WI38 (cell line): ENCODE results near the gene TOPORS.
"Not testable (repeated sequence)": the region's sequence is repeated elsewhere in the genome, so short reads cannot be mapped to it uniquely, and the experiment has no call there.

Experiments
- H3K4me3 ChIP-seq: 2 replicates; pipeline ENCODE4 v1.5.1; 2011; ENCODE audit warnings: low read depth, mild to moderate bottlenecking, control low read depth, low read length
- CTCF ChIP-seq: IDR thresholded peaks from 2 replicates; pipeline ENCODE4 v1.5.1; 2012; ENCODE audit warnings: low read depth, mild to moderate bottlenecking, control low read depth, low read length

The TOPORS gene

GRCh38 chr9:32552172-32552872 is at the start of gene TOPORS, which contains the start of gene SMIM27:
TSS of gene TOPORS (minus strand) at chr9:32552586. CDS start at chr9:32552436, 150 bp downstream.
TSS of gene SMIM27 (plus strand) at chr9:32552327. CDS start at chr9:32552435, 108 bp downstream.
- H3K4me3 ChIP-seq = peak within 1 kb of the TSS; percentile 82

GRCh38 chr9:32599021-32599420 is 46.6 kb upstream of the TOPORS start:
- H3K4me3 ChIP-seq = not testable (repeated sequence)

More at GRCh38 chr9:32552172-32552872, at the start of gene TOPORS, which contains the start of gene SMIM27:
- no peak for TF ChIP-seq CTCF

- no peak overlapping the region for H3K4me3 ChIP-seq
- no peak for TF ChIP-seq CTCF
Measured at GRCh38 chr9:32596936-32597335, 44.5 kb upstream of the TOPORS start.

DNA sequence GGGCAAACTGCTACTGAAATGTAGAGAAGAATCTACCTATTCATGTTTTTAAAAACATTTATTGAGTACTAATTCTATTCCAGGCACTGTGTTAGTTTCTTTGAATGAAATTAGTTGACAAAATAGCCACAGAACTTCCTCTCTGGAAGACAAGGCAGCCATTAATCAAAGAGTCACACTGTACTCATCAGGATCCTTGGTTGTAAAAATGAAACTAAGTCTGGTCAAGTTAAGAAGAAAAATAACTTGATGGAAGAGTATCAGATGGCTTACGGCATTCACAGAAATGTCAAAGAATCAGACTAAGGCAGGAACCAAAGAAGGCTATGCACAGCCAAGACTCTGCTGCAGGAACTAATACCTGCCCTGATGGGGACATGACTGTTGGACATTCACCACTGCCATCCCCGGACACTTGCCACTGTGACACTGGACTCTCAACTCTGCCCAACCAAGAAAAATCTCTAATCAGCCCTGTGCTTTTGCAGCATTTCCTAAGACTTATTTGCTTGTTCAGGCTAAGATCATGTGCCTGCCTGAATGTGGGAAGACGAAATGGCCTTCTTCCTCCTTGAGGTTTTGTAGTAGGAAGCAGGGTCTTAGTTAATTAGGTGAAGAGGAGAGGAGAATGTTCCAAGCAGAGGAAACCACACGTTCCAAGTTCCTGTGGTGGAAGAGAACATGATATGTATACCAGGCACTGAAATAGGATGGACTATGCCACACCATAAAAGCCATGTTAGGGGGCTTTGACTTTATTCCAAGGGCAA is 43.9 kb upstream of the TOPORS start:
- TF ChIP-seq CTCF = no peak
- no peak overlapping the region for H3K4me3 ChIP-seq

- no peak for TF ChIP-seq CTCF
- H3K4me3 ChIP-seq = no peak overlapping the region
Measured at GRCh38 chr9:32590898-32591297, 38.5 kb upstream of the TOPORS start.

DNA sequence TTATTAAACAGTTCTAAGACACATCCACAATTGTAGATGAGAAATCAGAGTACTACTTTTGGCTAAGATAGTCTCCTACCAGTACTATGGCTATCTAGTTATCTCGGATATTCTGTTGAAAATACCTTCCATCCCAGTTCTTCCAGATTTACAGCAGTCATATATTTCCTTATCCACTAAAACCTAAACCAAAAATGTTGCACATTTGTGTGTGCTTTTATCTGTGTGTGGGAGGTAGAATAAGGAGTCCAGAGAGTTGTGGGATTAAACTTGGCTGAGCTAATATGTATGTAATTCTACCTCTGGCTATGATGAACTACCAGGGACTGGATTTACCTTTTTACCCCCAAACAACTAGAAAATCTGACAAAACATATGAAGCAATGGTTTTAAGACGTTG is 38.1 kb upstream of the TOPORS start:
- H3K4me3 ChIP-seq = no peak overlapping the region
- TF ChIP-seq CTCF = no peak

- TF ChIP-seq CTCF = peak; percentile 16; the same call in 1 of the 2 replicates
- H3K4me3 ChIP-seq = no peak overlapping the region
Measured at GRCh38 chr9:32589083-32589723, 36.8 kb upstream of the TOPORS start.
